Stomach (tissue), 9 donors: ENCODE results near the gene DPP10. TPM values are rescaled to one million over a fixed set of nuclear protein-coding genes. Genes with fewer than 3 reads are reported as not detected.

ENCODE experiments used
- DNase-seq, 2 donors: peaks; one replicate each; pipeline versions ENCODE4 v3.0.0 to v3.0.0-alpha.2; 2013 to 2019
- H3K27ac ChIP-seq, 5 donors: fragments of 200-600 bp in 4 of 5; sonication (generic) in 4 of 5; one replicate each; pipeline ENCODE4 v1.5.1; 2013 to 2019; ENCODE audit warnings: mild to moderate bottlenecking in 1 of 5, moderate library complexity in 1 of 5
- H3K27me3 ChIP-seq, 3 donors: fragments of 200-600 bp; sonication (generic); one replicate each; pipeline ENCODE4 v1.5.1; 2017 to 2019; ENCODE audit warnings: mixed run types in 1 of 3
- H3K36me3 ChIP-seq, 4 donors: fragments of 200-600 bp; sonication (generic); 1 replicate in 3 of 4; 2 replicates in 1 of 4; pipeline ENCODE4 v1.5.1; 2016 to 2019
- H3K4me1 ChIP-seq, 4 donors: fragments of 200-600 bp; sonication (generic); one replicate each; pipeline ENCODE4 v1.5.1; 2016 to 2019
- H3K4me3 ChIP-seq, 4 donors: fragments of 200-600 bp; sonication (generic) in 3 of 4; one replicate each; pipeline ENCODE4 v1.5.1; 2016 to 2019; ENCODE audit warnings: mild to moderate bottlenecking in 1 of 4
- H3K9me3 ChIP-seq, 4 donors: fragments of 200-600 bp; sonication (generic); one replicate each; pipeline ENCODE4 v1.5.1; 2016 to 2019
- CTCF ChIP-seq, 7 experiments: fragments of 450-650 bp in 4 of 7; fragments of 200-600 bp in 3 of 7; sonication (generic) in 3 of 7; IDR thresholded peaks; one replicate each; pipeline ENCODE4 v1.5.1; 2016 to 2019; ENCODE audit warnings: antibody characterized with exemption in 7 of 7, control low read depth in 2 of 7, mild to moderate bottlenecking in 1 of 7
- EP300 ChIP-seq: sonication (generic); formaldehyde crosslinking; IDR thresholded peaks from one replicate; pipeline ENCODE4 v1.6.1; 2017; ENCODE audit warnings: antibody characterized with exemption
- POLR2A ChIP-seq, 4 donors: fragments of 450-650 bp; IDR thresholded peaks; one replicate each; pipeline ENCODE4 v1.6.1; 2016; ENCODE audit warnings: antibody characterized with exemption in 4 of 4, control low read depth in 2 of 4, mild to moderate bottlenecking in 1 of 4, moderate library complexity in 1 of 4
- POLR2AphosphoS5 ChIP-seq, 3 donors: sonication (generic); formaldehyde crosslinking; IDR thresholded peaks; one replicate each; pipeline ENCODE4 v1.6.1; 2016; ENCODE audit warnings: antibody characterized with exemption in 3 of 3
- WGBS, 5 donors: extraction: QIAGEN DNeasy Blood & Tissue Kit in 3 of 5; methylation state at CpG; one replicate each; pipeline versions ENCODE4 v1.1.5 to v1.1.7; 2013 to 2018; 5-methylcytosine and 5-hydroxymethylcytosine counted together
- intact Hi-C: fragments of 100-400 bp; cut with DNase I; formaldehyde crosslinking; loops from one replicate; pipeline ENCODE4 v1.15.1; 2023; ENCODE audit warnings: low total_unique reads
- polyA plus RNA-seq, 3 donors: library from polyadenylated mRNA; stranded (reverse); fragments of 200-250 nt; gene quantifications; one replicate each; pipeline ENCODE4 v1.2.3, GENCODE V29; 2013
- total RNA-seq, 5 donors: library from RNA; depleted of rRNA; stranded (reverse); fragments of >200 nt; gene quantifications; one replicate each; pipeline versions ENCODE4 v1.1.0 to v1.2.3, GENCODE V29; 2014 to 2016
- donor health status: healthy with polysubstance abuse.
- donor health status: Bipolar disorder and iron deficiency.
- donor health status: healthy.

The DPP10 gene
- total and polyA plus RNA-seq, 8 donors = 0.18 to 15.6 (median 2.0) TPM; not detected in 1

- DNase-seq = peak in 1 of 2 donors; percentile 88
- WGBS, 5 donors = 1 to 6% (median 4%) methylated on average over 22 to 86 of the region's 86 CpGs
- Histone ChIP-seq H3K9me3 (peaks cover 0 to 13% (median 0%) of the 10 kb centered on the region in 4 donors), H3K36me3 (no peaks in the 10 kb centered on the region), H3K4me3 (peak overlapping the region; percentile 28 to 41 (median 39)), H3K4me1 (peaks cover 0 to 22% (median 11%) of the 10 kb centered on the region in 4 donors), H3K27ac (peak overlapping the region in 3 of 5 donors; percentile 13 to 60 (median 30)), H3K27me3 (peaks cover 8 to 45% (median 32%) of the 10 kb centered on the region in 3 donors)
- TF ChIP-seq POLR2AphosphoS5 (IDR thresholded peaks at IDR 0.05) = no peak
- TF ChIP-seq CTCF (IDR thresholded peaks at IDR 0.05) = no peak
- TF ChIP-seq EP300 = no peak
- TF ChIP-seq POLR2A (IDR thresholded peaks at IDR 0.05) = no peak
- intact Hi-C loops = no loop called here
These were observed 718.8 kb downstream of the DPP10 start for GRCh38 chr2:115161081-115161770.

- DNase-seq = peak; percentile 30 to 82
- WGBS, 5 donors = 2 to 4% (median 2%) methylated on average over 19 to 83 of the region's 83 CpGs
- H3K9me3 ChIP-seq = peaks cover 0 to 13% (median 0%) of the 10 kb centered on the region in 4 donors
- peaks cover 0 to 22% (median 11%) of the 10 kb centered on the region in 4 donors for H3K4me1 ChIP-seq
- H3K36me3 ChIP-seq = no peaks in the 10 kb centered on the region
- no peak for TF ChIP-seq POLR2AphosphoS5 (IDR thresholded peaks at IDR 0.05)
- TF ChIP-seq CTCF (IDR thresholded peaks at IDR 0.05) = no peak
- no peak for TF ChIP-seq EP300
- TF ChIP-seq POLR2A (IDR thresholded peaks at IDR 0.05) = no peak
- H3K27ac ChIP-seq = peak overlapping the region in 3 of 5 donors; percentile 13 to 60 (median 30)
- intact Hi-C loops = no loop called here
- H3K27me3 ChIP-seq = peaks cover 8 to 45% (median 32%) of the 10 kb centered on the region in 3 donors
- H3K4me3 ChIP-seq = peak overlapping the region; percentile 28 to 41 (median 39)
These were observed 719.5 kb downstream of the DPP10 start for GRCh38 chr2:115161771-115162493.

- Histone ChIP-seq H3K9me3 (peaks cover 0 to 13% (median 0%) of the 10 kb centered on the region in 4 donors), H3K4me1 (peaks cover 0 to 22% (median 11%) of the 10 kb centered on the region in 4 donors), H3K27me3 (peaks cover 8 to 45% (median 32%) of the 10 kb centered on the region in 3 donors), H3K4me3 (peak overlapping the region; percentile 28 to 41 (median 39)), H3K36me3 (no peaks in the 10 kb centered on the region), H3K27ac (no peak overlapping the region)
- 3 to 5% (median 5%) methylated on average over 40 to 49 of the region's 49 CpGs for WGBS, 5 donors
- intact Hi-C loops = no loop called here
- peak in 1 of 2 donors; percentile 52 for DNase-seq
- TF ChIP-seq POLR2AphosphoS5 (IDR thresholded peaks at IDR 0.05) (no peak), POLR2A (IDR thresholded peaks at IDR 0.05) (no peak), CTCF (IDR thresholded peaks at IDR 0.05) (no peak), EP300 (no peak)
These were observed 720.3 kb downstream of the DPP10 start for GRCh38 chr2:115162494-115163293.

DNA sequence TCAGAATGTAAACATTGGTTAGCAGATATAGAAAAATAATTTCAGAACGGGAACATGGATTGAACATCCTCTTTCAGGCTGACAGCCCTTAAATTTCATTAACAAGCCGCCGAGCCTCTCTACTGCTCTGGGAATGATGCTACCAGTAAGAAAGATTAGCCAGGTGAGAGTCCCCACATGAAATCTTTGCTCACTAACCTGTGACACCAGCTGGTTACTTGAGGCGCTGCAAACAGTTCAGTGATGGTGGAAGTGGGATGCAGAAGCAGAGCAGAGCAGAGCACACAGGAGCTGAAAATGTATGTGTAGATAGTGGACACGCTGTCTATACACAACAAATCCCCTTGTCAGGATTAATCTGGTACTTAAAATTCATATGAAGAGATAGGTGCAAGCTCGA, 721.1 kb downstream of the DPP10 start:
- 41 to 55% (median 50%) methylated on average over 6 of the region's 6 CpGs for WGBS, 5 donors
- no peak overlapping the region for H3K4me3 ChIP-seq
- no peaks in the 10 kb centered on the region for H3K36me3 ChIP-seq
- H3K27me3 ChIP-seq = peaks cover 8 to 45% (median 32%) of the 10 kb centered on the region in 3 donors
- peaks cover 0 to 13% (median 0%) of the 10 kb centered on the region in 4 donors for H3K9me3 ChIP-seq
- H3K27ac ChIP-seq = no peak overlapping the region
- intact Hi-C loops = no loop called here
- peak in 1 of 2 donors; percentile 12 for DNase-seq
- TF ChIP-seq EP300 (no peak), POLR2AphosphoS5 (IDR thresholded peaks at IDR 0.05) (no peak), CTCF (IDR thresholded peaks at IDR 0.05) (no peak), POLR2A (IDR thresholded peaks at IDR 0.05) (no peak)
- H3K4me1 ChIP-seq = peaks cover 0 to 22% (median 11%) of the 10 kb centered on the region in 4 donors
